Hematopoietic multipotent progenitor cell treated with erythropoietin and hydrocortisone succinate and interleukin-3 and kit ligand, for 6 days (in vitro differentiated cells): Measurements from ENCODE around the gene IVNS1ABP.
A peak's percentile ranks its signal among the peaks of the same experiment; 100 is the strongest.

ENCODE experiments used
- DNase-seq: peaks from one replicate; pipeline ENCODE4 v3.0.0-alpha.2; 2015

Gene IVNS1ABP

GRCh38 chr1:185250063-185250462 is 67.0 kb downstream of the IVNS1ABP start:
- DNase-seq: no peak

- DNase-seq: peak; percentile 61
These were observed 67.5 kb downstream of the IVNS1ABP start for GRCh38 chr1:185249563-185249962.
